ENCODE data around the gene MAPK10.

GRCh38 chr4:86300516-86300915 is 59.3 kb downstream of the MAPK10 start:
- TF ChIP-seq, protein P1, sequence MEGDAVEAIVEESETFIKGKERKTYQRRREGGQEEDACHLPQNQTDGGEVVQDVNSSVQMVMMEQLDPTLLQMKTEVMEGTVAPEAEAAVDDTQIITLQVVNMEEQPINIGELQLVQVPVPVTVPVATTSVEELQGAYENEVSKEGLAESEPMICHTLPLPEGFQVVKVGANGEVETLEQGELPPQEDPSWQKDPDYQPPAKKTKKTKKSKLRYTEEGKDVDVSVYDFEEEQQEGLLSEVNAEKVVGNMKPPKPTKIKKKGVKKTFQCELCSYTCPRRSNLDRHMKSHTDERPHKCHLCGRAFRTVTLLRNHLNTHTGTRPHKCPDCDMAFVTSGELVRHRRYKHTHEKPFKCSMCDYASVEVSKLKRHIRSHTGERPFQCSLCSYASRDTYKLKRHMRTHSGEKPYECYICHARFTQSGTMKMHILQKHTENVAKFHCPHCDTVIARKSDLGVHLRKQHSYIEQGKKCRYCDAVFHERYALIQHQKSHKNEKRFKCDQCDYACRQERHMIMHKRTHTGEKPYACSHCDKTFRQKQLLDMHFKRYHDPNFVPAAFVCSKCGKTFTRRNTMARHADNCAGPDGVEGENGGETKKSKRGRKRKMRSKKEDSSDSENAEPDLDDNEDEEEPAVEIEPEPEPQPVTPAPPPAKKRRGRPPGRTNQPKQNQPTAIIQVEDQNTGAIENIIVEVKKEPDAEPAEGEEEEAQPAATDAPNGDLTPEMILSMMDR (conservative IDR thresholded peaks at IDR 0.05 in 1 of 2, IDR thresholded peaks at IDR 0.05 in 1 of 2; ENCODE audit: low read depth in 1 of 2, low read length in 2 of 2) = no peak
- no peak for TF ChIP-seq EZH2 (IDR thresholded peaks at IDR 0.05; ENCODE audit: low read length, missing control alignments)

Measured in fibroblast of lung (primary cell).